ENCODE measurements around the gene SEC16A.

SEC16A gene

GRCh38 chr9:136482793-136483588 lies at the start of gene SEC16A:
TSS of gene SEC16A (minus strand) at chr9:136483040. CDS start at chr9:136477615, 5,425 bp downstream.
- peak; percentile 99 for DNase-seq (ENCODE audit: low spot score)

GRCh38 chr9:136531904-136532798 lies 49.3 kb upstream of the SEC16A start:
- DNase-seq (ENCODE audit: low spot score): no peak

GRCh38 chr9:136531186-136531903 lies 48.5 kb upstream of the SEC16A start:
- no peak for DNase-seq (ENCODE audit: low spot score)

GRCh38 chr9:136530461-136531089 lies 47.7 kb upstream of the SEC16A start:
- no peak for DNase-seq (ENCODE audit: low spot score)

- DNase-seq (ENCODE audit: low spot score): no peak
These were observed 46.9 kb upstream of the SEC16A start for GRCh38 chr9:136529516-136530460.

GRCh38 chr9:136528716-136529341 lies 46.0 kb upstream of the SEC16A start:
- DNase-seq (ENCODE audit: low spot score): no peak

GRCh38 chr9:136527721-136528710 lies 45.2 kb upstream of the SEC16A start:
- no peak for DNase-seq (ENCODE audit: low spot score)

- DNase-seq (ENCODE audit: low spot score): no peak
These were observed 44.3 kb upstream of the SEC16A start for GRCh38 chr9:136527131-136527530.

- no peak for DNase-seq (ENCODE audit: low spot score)
These were observed 43.8 kb upstream of the SEC16A start for GRCh38 chr9:136526625-136527066.

GRCh38 chr9:136525841-136526499 lies 43.1 kb upstream of the SEC16A start:
- no peak for DNase-seq (ENCODE audit: low spot score)

GRCh38 chr9:136525207-136525606 lies 42.4 kb upstream of the SEC16A start:
- no peak for DNase-seq (ENCODE audit: low spot score)

- DNase-seq (ENCODE audit: low spot score): no peak
These were observed 39.7 kb upstream of the SEC16A start for GRCh38 chr9:136522314-136523237.

GRCh38 chr9:136521537-136521936 lies 38.7 kb upstream of the SEC16A start:
- DNase-seq (ENCODE audit: low spot score): no peak

GRCh38 chr9:136520053-136520540 lies 37.3 kb upstream of the SEC16A start:
- DNase-seq (ENCODE audit: low spot score): no peak

GRCh38 chr9:136519263-136520052 lies 36.6 kb upstream of the SEC16A start:
- DNase-seq (ENCODE audit: low spot score): no peak

- DNase-seq (ENCODE audit: low spot score): no peak
These were observed 35.8 kb upstream of the SEC16A start for GRCh38 chr9:136518623-136519022.
